ENCODE measurements around the gene SLC38A3. TPM values are rescaled to one million over a fixed set of nuclear protein-coding genes. Genes with fewer than 3 reads are reported as not detected.

The SLC38A3 gene

DNA sequence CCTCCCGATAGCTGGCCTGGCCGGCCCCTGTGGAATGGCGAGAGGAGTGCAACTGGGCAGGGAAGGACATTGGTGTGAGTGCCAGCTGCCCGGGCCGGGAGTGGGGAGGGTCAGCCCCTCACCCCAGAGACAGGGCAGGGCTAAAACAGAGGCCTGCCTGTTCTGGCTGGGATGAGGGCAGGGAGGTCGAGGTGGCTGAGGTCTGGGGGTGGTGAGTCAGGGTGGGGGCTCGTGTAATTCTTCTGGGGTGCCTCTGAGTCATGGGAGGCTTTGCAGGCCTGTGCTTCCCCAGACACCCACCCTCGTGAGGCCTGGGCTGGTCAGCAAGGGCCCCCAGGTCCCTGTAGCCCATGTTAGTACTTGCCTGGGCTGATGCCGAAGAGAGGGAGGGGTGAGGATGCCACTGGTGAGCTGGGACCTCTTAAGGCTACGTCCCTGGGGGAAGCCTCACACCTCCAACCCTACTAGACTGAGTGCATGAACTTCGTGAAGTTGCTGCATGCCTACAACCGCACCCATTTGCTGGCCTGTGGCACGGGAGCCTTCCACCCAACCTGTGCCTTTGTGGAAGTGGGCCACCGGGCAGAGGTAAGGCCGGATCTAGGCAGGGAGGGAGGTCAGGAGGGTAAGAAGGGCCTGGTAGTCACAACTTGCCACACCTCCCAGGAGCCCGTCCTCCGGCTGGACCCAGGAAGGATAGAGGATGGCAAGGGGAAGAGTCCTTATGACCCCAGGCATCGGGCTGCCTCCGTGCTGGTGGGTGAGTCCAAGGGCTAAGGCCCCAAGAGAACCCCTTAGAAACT, 65.6 kb downstream of the SLC38A3 start:
- no peak overlapping the region for H3K27ac ChIP-seq (replicated peaks)
- H3K27me3 ChIP-seq (ENCODE audit: insufficient read depth, poor library complexity, severe bottlenecking), result peaks cover 34% of the 10 kb centered on the region
- TF ChIP-seq GABPA (IDR thresholded peaks at IDR 0.05; ENCODE audit: low read depth) (no peak), SPI1 (IDR thresholded peaks at IDR 0.05; ENCODE audit: borderline replicate concordance, low read depth) (no peak), POLR2AphosphoS5 (IDR thresholded peaks at IDR 0.05; ENCODE audit: low read depth) (no peak)
- TF ChIP-seq, protein P1, sequence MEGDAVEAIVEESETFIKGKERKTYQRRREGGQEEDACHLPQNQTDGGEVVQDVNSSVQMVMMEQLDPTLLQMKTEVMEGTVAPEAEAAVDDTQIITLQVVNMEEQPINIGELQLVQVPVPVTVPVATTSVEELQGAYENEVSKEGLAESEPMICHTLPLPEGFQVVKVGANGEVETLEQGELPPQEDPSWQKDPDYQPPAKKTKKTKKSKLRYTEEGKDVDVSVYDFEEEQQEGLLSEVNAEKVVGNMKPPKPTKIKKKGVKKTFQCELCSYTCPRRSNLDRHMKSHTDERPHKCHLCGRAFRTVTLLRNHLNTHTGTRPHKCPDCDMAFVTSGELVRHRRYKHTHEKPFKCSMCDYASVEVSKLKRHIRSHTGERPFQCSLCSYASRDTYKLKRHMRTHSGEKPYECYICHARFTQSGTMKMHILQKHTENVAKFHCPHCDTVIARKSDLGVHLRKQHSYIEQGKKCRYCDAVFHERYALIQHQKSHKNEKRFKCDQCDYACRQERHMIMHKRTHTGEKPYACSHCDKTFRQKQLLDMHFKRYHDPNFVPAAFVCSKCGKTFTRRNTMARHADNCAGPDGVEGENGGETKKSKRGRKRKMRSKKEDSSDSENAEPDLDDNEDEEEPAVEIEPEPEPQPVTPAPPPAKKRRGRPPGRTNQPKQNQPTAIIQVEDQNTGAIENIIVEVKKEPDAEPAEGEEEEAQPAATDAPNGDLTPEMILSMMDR (IDR thresholded peaks at IDR 0.05; ENCODE audit: insufficient read depth, low read length), result no peak
- TF ChIP-seq, protein P2, sequence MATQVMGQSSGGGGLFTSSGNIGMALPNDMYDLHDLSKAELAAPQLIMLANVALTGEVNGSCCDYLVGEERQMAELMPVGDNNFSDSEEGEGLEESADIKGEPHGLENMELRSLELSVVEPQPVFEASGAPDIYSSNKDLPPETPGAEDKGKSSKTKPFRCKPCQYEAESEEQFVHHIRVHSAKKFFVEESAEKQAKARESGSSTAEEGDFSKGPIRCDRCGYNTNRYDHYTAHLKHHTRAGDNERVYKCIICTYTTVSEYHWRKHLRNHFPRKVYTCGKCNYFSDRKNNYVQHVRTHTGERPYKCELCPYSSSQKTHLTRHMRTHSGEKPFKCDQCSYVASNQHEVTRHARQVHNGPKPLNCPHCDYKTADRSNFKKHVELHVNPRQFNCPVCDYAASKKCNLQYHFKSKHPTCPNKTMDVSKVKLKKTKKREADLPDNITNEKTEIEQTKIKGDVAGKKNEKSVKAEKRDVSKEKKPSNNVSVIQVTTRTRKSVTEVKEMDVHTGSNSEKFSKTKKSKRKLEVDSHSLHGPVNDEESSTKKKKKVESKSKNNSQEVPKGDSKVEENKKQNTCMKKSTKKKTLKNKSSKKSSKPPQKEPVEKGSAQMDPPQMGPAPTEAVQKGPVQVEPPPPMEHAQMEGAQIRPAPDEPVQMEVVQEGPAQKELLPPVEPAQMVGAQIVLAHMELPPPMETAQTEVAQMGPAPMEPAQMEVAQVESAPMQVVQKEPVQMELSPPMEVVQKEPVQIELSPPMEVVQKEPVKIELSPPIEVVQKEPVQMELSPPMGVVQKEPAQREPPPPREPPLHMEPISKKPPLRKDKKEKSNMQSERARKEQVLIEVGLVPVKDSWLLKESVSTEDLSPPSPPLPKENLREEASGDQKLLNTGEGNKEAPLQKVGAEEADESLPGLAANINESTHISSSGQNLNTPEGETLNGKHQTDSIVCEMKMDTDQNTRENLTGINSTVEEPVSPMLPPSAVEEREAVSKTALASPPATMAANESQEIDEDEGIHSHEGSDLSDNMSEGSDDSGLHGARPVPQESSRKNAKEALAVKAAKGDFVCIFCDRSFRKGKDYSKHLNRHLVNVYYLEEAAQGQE (IDR thresholded peaks at IDR 0.05; ENCODE audit: insufficient replicate concordance, low read depth), result no peak
- DNase-seq (ENCODE audit: low read depth in 1 of 2, low spot score in 1 of 2), result no peak
- no peak overlapping the region for H3K4me3 ChIP-seq (replicated peaks; ENCODE audit: insufficient read depth, low read length)

Small RNAs within 50 kb of the gene (microRNA-seq; reads per million reads assigned to microRNA genes)
- gene MIR566 (not detected), gene MIR5787 (not detected)

All from HL-60 (cell line).